Astrocyte of the cerebellum (primary cell): ENCODE data around the gene CDH19.

Experiments
- DNase-seq: peaks from one replicate; pipeline ENCODE4 v3.0.0-alpha.2; 2011; ENCODE audit warnings: low read depth
- H3K4me3 ChIP-seq: 2 replicates; pipeline ENCODE4 v1.5.1; 2011; ENCODE audit warnings: mild to moderate bottlenecking, low read depth, low read length, moderate library complexity
- in situ Hi-C: cut with HindIII; loops from 2 replicates; pipeline ENCODE4 v1.10.0; 2017; ENCODE audit warnings: low sequenced_read_pairs
- TF ChIP-seq, protein P1 (sequence below): IDR thresholded peaks from 2 replicates; pipeline ENCODE4 v1.5.1; 2012; ENCODE audit warnings: low read length, low read depth, moderate library complexity, mild to moderate bottlenecking; ENCODE audit errors: missing control alignments

The CDH19 gene, protein sequence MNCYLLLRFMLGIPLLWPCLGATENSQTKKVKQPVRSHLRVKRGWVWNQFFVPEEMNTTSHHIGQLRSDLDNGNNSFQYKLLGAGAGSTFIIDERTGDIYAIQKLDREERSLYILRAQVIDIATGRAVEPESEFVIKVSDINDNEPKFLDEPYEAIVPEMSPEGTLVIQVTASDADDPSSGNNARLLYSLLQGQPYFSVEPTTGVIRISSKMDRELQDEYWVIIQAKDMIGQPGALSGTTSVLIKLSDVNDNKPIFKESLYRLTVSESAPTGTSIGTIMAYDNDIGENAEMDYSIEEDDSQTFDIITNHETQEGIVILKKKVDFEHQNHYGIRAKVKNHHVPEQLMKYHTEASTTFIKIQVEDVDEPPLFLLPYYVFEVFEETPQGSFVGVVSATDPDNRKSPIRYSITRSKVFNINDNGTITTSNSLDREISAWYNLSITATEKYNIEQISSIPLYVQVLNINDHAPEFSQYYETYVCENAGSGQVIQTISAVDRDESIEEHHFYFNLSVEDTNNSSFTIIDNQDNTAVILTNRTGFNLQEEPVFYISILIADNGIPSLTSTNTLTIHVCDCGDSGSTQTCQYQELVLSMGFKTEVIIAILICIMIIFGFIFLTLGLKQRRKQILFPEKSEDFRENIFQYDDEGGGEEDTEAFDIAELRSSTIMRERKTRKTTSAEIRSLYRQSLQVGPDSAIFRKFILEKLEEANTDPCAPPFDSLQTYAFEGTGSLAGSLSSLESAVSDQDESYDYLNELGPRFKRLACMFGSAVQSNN

DNA sequence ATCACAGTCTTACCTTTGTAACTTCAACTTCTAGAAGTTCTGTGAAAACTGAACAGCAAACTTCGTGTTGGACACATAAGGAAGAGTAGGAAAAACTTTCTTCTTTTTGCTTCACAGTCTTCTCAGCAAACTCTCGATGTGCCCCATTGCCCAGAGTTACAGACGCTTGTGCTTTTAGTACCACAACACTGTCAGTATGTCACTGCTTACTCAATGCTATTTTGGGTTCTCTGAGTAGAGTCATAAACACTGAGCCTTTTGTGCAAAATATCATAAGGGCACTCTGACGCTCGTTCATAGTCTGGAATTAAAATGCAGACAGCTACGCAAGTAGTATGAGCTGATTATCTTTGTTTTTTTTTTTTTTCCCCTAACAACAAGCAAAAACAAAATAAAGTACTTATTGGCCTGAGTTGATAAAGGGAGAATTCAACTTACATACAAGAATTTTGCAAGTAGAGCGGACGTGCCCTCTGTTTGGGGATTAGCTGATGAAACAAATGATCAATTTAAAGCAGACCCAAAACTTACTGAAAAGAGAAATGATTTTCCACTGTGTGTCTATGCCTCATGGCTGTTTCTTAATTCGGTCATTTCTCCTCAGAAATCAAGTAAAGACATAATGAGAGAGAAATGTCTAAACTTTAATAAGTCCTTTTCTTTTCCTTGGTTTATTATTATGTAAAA lies at the start of gene CDH19:
TSS of gene CDH19 (minus strand) at position 150 of the 687 bp plus-strand sequence. CDS start 31,886 bp downstream, outside the sequence.
- in situ Hi-C loops: no loop called here
- no peak for DNase-seq
- TF ChIP-seq, protein P1, sequence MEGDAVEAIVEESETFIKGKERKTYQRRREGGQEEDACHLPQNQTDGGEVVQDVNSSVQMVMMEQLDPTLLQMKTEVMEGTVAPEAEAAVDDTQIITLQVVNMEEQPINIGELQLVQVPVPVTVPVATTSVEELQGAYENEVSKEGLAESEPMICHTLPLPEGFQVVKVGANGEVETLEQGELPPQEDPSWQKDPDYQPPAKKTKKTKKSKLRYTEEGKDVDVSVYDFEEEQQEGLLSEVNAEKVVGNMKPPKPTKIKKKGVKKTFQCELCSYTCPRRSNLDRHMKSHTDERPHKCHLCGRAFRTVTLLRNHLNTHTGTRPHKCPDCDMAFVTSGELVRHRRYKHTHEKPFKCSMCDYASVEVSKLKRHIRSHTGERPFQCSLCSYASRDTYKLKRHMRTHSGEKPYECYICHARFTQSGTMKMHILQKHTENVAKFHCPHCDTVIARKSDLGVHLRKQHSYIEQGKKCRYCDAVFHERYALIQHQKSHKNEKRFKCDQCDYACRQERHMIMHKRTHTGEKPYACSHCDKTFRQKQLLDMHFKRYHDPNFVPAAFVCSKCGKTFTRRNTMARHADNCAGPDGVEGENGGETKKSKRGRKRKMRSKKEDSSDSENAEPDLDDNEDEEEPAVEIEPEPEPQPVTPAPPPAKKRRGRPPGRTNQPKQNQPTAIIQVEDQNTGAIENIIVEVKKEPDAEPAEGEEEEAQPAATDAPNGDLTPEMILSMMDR: no peak
- no peak within 1 kb of the TSS for H3K4me3 ChIP-seq

DNA sequence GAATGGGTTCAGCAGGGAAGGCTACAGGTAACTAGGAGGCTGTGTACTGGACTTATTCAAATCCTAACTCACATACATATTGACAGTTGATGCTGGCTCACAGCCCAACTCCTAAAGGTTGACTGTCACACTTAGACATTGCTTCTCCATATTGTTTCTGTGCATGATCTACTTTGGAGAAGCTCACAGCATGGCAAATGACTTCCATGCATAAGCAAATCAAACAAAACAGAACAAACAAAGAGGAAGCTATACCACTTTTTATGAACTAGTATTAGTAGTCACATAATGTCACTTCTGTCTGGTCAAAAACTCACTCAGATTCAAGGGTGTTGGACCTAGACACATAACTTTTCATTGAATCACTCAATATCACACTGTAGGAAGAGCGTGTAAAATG lies 43.8 kb upstream of the CDH19 start:
- DNase-seq: no peak
- TF ChIP-seq, protein P1: no peak
- H3K4me3 ChIP-seq: no peak overlapping the region
- in situ Hi-C loops: no loop called here

DNA sequence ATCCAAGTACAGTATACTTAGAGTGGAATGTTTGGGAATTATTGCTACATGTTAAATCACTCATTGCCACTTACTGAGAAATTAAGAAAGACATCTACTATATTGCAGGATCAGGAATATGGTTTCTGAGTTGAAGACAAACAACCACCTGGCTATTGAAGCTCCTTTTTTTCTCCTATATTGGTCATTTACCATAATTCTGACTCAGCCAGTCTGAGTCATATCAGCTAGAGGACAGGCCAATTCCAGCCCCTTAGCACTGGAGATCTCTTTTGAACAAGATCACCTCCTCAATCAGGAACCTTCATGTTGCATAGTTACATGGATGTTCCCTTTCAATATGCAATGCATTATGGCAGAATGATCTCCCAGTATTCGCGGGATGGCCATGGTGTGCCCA lies 42.7 kb upstream of the CDH19 start:
- DNase-seq: no peak
- in situ Hi-C loops: no loop called here
- TF ChIP-seq, protein P1: no peak
- H3K4me3 ChIP-seq: no peak overlapping the region

DNA sequence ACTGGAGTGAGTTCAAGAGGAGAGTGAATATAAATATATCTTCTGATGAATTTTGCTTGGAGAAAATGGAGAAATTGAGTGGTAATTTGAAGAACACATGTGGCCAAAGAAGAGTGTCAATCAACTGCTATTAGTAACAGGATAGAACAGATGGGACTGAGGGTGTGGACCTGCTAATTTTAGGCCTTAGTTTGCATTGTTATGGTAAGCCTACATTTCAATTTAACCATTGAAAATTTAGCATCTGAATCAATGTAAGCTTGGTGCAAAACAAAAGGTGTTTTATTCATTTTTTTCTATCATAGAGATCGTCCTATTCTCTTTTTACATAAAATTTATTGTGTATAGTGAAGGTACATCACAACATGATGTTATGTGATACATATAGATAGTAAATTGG lies 42.1 kb upstream of the CDH19 start:
- no peak overlapping the region for H3K4me3 ChIP-seq
- in situ Hi-C loops: no loop called here
- DNase-seq: no peak
- TF ChIP-seq, protein P1: no peak

DNA sequence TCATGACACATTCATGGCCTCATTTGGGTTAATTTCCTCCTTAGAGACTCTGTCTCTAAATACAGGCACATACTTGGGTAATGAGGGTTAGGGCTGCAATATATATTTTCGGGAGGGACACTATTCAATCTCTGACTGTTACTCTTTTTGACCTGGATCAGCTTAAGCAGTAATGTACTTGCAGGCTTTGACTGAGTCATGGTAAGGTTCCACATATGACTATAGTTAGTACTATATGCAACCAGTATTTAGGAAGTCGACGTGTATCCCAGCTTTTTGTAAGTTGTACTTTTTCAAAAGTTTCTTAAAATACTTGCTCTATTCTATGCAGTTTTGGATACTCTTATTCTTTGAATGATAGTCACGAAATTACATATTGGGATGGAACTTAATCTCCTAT lies 37.2 kb upstream of the CDH19 start:
- H3K4me3 ChIP-seq: no peak overlapping the region
- DNase-seq: no peak
- TF ChIP-seq, protein P1: no peak
- in situ Hi-C loops: no loop called here

DNA sequence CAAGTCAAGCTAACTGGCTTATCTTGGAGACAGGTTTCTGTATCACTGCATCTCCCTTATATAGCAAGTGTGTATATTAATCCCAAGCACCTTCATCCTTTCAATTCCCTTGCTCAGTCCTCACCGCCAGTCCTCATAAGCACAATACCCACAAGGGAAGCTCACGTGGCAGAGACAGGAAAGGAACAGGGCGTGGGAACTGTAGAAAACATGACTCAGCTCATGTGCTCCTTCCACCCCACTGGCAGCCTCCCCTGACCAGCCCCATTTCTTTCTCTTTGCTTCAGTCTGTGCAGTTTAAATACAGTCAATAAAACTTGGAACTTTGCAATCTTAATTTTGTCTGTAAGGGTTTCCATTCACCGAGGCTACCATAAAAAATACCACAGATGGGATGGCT lies 36.5 kb upstream of the CDH19 start:
- DNase-seq: no peak
- in situ Hi-C loops: no loop called here
- TF ChIP-seq, protein P1: no peak
- no peak overlapping the region for H3K4me3 ChIP-seq
